DMS 273 treated with DMSO at 0.1 percent for 48 hours (cell line): Measurements from ENCODE around the gene PRSS33.

Source experiments
- DNase-seq: peaks from one replicate; lab custom pipeline; 2025; lab: John Stamatoyannopoulos, UW

The PRSS33 gene

DNA sequence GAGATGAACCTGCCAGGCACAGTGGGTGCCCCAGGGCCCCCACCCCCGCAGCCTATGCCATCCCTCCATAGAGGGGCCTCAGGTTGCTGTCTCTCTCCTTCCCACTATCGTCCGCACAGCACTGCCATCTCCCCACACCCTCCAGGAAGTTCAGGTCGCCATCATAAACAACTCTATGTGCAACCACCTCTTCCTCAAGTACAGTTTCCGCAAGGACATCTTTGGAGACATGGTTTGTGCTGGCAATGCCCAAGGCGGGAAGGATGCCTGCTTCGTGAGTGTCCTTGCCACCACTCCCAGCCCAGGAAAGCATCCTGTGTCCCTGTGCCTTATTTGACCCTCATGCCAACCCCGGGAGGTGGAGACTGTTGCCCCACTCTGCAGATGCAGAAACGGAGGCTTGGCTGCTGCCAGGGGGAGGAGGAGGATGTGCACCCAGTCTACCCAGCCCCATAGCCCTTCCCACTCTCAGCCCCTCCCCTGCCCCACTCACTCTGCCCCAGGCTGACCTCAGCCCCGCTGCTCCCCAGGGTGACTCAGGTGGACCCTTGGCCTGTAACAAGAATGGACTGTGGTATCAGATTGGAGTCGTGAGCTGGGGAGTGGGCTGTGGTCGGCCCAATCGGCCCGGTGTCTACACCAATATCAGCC is 33.6 kb upstream of the PRSS33 start:
- DNase-seq, result no peak

DNA sequence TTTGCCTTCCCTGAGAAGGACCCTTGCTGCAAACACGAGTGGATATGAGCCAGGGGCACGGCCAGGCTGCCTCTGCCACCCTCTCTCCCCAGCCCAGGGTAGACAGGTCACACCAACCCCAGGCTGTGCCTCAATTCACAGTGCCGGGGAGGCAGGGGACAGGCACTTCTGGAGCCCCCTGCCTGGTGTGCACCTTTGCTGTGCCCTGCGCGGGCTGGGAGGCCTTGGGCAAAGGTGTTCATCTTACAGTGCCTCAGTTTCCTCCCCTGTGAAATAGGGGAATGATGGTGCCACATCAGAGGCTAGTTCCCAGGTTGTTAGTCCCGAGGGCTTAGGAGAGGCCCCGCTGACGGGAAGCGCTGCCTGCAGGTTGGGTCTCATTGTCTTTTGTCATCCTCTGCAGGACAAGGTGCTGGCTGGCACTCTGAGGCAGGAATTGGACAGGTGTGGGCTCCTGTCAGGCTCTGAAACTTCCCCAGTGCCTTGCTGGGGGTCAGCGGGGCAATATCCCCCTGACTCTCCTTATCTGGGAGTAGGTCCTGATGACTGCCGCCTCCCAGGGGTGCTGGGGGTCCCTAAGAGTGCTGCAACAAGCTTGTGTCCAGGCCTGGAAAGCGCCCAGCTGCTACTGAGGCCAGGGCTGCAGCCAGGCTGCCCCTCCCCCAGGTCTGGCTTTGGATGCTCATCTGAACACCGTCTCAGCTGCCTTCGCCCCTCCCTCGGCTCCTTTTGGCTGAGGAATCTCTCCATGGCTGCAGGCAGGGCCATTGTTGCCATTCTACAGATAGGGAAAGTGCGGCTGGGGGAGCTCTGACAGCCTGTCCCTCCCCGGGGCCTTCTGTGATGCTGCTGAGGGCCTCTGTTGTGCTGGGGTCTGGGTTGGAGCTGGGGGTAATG is 32.8 kb upstream of the PRSS33 start:
- no peak for DNase-seq

DNA sequence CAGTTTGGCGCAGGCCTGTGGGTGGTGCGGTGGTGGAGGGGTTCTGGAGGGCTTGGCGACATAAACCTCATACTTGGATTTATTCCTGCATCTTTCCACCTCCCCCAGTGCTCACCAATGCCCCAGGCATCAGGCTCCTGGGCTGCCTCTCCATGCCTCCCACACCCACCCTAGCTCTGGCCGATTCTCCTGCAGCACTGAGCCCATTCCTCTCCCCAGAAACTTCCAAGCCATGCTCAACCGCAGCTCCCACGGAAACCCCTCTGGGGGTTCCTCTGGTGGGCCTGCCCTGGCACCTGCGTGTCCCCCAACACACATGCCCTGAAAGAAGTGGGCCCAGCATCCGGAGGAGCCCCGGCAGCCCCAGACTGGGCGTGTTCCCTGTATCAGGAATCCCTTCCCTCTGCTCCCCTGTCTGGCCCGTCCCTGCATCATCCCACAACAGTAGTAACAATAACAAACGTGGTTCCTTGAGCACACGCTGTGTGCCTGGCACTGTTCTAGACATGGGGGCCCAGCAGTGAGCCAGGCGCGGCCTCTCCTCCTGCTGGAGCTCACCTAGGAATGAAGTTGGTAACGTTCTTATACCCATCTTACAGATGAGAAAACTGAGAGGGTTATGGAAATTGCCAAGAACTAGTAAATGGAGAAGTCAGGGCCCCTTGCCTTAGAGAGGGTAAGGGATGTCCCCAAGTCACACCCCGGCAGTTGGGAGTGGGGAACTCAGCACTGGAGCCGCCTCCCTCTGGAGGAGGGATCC is 32.0 kb upstream of the PRSS33 start:
- no peak for DNase-seq

DNA sequence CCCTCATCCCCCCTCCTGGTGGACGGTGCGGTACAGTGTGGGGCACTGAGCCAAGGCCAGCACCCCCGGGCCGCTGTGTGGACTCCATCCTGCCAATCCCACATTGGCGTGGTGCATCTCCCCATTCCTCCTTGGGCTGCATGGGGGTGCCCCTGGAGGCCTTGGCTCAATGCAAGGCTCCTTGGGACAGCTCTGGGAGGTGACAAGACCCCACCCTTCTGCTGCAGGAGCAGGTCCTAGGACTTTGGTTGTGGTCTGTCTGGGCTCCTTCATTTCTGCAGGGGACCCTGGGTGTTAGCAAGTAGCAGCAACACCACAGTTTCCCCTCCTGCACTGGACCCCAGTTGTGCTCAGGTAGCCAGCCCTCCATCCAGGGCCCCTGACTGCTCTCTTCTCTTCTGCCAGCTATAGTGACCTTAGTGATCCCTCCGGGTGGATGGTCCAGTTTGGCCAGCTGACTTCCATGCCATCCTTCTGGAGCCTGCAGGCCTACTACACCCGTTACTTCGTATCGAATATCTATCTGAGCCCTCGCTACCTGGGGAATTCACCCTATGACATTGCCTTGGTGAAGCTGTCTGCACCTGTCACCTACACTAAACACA is 31.0 kb upstream of the PRSS33 start:
- DNase-seq, result no peak

DNA sequence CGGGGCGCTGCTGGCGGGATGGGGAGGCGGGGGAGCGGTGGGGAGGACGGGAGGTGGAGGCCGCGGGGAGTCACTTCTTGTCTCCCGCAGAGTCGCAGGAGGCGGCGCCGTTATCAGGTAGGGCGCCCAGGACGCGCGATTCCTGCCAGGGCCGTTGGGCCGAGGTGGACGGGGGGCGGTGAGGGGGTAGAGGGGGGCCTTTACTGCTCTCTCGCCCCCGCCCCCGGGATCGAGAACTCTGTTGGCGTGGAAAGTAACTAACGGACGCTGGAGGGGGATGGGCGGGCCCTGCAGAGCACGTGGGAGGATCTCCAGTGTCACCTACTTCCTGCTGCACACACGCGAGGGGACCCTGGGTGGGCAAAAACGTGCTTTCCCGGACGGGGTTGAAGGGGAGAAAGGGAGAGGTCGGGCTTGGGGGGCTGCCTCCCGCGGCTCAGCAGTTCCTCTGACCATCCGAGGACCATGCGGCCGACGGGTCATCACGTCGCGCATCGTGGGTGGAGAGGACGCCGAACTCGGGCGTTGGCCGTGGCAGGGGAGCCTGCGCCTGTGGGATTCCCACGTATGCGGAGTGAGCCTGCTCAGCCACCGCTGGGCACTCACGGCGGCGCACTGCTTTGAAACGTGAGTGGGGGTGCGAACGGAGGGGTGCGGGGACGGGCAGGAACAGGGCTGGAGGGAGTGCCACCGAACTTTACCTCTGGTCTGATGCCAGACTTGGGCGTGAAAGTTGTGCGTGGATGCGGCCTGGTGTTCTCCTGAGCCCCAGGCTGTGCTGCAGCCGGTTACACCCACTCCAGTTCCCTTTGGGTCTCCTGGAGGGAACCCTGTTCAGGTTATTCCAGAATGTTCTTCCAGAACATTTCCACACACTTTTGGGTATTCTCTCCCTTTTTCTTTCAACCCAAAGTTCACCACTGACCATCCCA is 30.2 kb upstream of the PRSS33 start:
- no peak for DNase-seq

DNA sequence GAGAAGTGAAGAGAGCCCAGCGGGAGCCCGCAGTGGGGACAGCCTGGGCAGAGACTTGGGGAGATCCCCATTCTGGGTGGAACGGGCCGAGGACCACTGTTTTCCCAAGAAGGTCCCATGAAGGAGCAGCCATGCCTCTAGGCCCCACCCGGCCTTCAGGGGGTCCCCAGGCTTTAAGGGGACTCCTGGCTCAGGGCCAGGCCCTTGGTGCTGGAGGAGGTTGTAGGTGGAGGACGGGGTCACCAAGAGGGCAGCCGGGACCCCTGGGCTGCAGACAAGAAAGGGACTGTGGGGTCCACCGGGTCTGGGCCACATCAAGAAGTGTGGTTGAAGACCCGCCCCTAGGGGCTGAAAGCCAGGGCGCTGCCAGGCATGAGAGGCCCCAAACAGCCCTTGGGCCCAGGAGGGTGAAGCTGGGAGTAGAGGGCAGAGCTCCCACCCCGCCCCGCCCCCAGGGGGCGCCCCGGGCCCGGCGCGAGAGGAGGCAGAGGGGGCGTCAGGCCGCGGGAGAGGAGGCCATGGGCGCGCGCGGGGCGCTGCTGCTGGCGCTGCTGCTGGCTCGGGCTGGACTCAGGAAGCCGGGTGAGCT is 29.5 kb upstream of the PRSS33 start, which contains the start of gene PRSS21:
Gene PRSS21 (plus strand): TSS at position 487 of the 589 bp plus-strand sequence. CDS start 32 bp downstream, at position 519.
- DNase-seq, result no peak

DNA sequence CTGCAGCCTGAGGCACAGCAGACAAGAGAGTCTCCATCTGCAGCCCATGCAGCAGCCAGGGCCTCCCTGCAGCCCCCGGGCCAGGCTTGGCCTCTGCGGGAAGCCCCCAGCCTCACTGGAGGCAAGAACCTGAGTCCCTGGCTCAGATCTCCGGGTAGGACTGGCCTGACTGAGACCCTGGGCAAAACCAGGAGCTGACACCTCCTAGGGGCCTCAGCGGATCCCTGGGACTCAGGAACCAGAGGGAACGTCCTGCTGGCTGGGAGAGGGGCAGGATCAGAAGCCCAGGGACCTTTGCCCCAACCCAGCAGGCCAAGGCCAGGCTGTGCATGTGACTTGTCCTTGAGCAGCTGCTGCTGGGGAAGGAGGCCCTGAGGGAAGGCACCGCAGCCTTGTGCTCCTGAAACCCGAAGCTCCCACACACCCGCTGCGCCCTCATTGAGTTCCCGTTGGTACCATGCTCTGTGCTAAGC is 28.0 kb upstream of the PRSS33 start:
- no peak for DNase-seq

DNA sequence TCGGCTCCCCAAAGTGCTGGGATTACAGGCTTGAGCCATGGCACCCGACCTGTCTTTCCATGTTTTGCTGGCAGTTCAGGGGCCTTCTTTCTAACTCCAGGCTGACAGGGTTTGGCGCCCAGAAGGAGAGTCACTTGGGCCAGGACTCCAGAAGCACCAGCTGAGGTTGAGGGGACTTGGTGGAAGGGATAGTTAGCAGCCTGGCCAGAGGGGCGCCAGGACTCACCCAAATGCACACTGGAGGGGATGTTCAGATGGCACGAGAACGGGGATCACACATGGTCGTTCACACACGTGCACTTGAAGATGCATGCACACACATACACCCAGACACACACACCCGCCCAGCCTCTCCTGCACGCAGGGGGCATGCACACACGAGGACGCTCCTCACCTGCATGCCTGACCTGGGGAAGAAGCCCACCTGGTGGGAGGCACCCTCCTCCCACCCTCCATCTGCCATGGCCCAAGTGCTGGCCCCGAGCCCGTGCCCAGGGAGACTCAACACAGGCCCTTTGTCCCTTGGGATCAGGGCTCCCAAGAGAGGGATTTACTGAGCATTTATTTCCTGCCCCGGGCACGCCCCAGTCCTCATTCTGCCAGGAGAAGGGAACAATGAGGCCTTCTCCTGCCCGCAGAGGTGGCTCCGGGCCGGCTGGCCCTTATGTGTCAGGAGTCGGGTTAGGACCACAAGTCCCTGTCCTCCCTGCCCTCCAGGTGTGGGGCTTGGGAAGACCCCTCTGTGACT is 27.4 kb upstream of the PRSS33 start:
- no peak for DNase-seq

DNA sequence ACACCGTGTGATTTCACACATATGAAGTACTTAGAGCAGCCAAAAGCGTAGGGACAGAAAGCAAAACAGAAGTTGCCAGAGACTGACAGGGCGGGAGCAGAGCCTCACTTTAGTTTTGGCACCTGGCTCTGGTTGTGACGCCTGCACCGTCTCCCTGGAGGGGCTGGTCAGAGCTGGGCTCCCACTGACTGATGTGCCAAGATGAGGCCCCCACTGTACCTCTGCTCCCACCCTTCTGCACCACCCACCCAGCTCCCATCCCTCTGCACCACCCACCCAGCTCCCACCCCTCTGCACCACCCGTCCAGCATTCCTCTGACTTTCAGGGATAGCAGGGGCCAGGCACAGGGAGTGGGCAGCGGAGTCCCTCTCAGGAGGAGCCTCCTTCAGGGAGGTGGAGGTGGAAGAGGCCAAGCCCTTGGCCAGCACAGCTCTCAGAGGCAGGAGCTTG is 26.4 kb upstream of the PRSS33 start:
- no peak for DNase-seq

DNA sequence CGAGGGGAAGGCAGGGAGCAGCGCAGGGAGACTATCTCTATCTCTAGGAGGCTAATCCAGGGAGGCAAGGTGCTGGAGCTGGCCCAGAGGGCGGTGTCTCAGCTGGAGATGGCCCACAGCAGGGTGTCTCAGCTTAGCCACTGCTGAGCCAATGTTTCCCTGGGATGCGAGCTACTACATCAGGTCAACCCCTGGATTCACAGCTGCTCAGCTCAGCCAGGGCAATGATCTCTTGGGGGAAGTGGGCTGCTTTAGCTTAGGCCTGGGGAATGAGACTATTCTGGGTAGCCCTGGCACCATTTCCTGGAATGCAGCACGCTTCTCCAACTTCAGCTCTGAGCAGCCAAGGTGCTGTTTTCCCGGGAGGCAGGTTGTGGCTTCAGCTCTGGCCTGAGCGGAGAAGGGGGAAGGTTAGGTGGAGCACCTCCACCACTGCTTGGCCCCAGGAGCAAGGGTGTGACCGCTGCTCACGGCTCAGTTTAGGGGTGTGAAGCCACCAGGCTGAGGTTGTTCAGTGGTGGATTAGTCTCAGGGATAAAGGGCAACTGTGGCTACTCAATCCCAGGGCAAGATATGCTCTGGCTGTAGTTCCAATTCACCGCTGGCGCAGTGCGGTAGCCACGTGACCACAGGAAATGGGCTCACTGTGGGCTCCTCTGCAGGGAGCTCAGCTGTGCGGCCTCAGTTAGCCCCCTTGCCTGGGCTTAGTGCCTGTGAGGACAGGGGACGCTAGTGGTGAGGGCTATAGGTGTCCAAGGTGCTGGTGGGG is 24.5 kb upstream of the PRSS33 start:
- no peak for DNase-seq

DNA sequence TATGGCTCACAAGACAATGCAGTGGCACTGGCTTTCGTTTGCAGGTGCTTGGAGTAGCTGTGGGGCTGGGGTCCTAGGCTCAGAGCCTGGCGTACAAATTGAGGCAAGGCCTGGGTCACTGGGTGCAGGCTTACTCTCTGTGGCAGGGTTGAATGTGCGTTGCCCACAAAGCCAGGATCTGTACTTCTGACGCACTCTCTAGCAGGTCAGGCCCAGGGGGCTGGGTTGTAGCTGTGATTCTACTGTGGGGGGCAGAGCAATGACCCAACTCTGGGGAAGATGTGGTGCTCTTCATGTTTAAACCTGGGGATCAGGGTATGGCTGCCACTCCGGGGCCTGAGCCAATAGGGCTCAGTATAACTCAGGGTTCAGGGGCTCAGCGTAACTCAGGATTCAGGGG is 23.3 kb upstream of the PRSS33 start:
- no peak for DNase-seq

DNA sequence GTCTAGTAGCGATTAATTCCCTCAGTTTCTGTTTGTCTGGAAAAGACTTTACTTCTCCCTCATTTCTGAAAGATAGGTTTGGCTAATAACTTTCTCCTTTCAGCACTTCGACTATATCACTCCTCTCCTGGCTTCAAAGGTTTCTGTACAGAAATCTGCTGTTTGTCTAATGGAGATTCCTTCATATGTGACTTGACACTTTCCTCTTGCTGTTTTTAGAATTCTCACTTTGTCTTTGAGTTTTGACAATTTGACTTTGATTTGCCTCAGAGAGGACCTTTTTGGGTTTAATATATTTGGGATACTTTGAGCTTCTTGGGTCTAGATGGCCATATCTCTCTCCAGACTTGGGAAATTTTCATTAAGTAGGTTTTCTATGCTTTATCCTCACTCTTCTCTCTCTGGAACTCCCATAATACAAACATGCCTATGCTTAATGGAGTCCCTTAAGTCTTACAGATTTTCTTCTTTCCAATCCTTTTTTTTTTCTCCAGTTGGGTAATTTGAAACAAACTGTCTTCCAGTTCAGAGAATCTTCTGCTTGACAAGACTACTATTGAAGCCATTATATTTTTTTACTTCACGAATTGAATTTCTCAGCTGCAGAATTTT is 21.9 kb upstream of the PRSS33 start:
- no peak for DNase-seq

DNA sequence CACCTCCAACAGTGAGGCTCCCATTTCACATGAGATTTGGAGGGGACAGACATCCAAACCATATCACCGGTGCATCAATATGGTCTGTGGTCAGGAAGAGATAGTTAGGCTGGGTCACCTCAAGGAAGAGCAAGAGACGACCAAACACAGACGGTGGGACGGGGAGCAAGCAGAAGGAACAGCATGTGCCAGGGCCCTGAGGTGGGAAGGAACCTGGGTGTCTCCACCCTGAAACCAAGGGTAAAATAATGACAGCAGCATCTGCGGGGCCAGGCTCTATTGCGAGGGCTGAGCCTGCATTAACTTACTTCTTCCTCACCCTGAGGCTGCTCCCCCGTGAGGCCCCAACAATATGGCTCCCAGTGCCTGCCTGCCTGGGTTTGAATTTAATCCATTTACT is 20.8 kb upstream of the PRSS33 start:
- DNase-seq, result no peak

DNA sequence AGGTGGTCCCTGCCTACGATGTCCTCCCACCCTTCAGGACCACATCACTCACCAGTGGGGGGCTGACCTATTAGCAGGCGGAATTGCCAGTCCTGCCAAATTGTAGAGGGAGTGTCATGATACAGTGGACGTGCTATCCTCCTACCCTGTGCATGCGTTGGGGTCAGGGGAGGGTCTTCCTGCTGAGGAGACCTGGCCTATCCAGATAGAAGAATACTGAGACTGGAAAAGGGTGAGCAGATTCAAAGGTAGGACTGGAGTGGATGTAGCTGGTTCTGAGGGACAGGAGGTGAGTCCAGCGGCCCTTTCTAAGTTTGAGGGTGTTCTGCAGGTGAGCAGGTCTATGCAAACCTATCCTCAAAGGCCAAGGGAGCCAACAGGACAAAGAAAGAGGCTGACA is 18.9 kb upstream of the PRSS33 start:
- DNase-seq, result no peak

DNA sequence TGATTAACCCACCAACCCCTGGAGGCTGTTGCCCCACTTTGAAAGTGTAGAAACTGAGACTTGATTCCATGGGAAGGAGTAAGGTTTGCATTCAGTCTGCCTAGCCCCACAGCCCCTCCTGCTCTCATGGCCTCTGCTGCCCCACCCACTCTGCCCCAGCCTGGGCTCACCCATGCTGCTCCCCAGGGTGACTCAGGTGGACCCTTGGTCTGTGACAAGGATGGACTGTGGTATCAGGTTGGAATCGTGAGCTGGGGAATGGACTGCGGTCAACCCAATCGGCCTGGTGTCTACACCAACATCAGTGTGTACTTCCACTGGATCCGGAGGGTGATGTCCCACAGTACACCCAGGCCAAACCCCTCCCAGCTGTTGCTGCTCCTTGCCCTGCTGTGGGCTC is 17.4 kb upstream of the PRSS33 start:
- no peak for DNase-seq

DNA sequence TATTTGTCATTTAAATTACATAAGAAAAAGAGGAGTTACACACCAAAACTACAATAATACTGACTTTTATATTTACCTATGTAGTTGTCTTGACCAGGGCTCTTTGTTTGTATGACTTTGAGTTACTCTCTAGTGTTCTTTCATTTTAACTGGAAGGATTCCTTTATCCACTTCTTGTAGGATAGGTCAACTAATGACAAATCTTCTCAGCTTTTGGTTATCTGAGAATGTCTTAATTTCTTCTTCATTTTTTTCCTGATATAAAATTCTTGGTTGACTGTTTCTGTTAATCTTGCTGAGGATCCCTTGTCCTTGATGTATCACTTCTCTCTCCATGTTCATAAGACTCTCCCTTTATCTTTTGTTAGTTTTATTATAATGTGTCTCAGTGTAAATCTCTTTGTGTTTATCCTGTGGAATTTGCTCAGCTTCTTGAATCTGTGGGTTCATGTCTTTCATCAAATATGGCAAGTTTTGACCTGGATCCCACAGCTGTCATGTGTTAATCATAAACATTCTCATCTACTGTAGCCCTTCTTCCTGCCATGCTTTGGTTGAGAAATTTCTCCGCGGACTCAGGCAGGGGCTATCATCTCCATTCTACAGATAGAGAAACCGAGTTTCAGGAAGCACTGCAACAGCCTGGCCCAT is 16.3 kb upstream of the PRSS33 start:
- no peak for DNase-seq

DNA sequence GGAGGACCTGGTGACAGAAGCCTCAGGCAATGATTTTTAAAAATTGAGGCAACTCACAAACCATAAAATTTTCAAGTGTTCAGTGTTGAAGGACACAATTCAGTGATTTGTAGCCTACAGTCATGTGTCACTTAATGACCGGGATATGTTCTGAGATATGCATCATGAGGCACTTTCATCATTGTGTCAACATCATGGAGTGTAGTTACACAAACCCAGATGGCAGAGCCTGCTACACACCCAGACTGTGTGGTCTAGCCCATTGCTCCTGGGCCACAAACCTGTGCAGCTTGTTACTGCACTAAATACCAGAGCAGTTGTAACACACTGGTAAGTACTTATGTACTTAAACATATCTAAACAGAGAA is 12.5 kb upstream of the PRSS33 start:
- no peak for DNase-seq

DNA sequence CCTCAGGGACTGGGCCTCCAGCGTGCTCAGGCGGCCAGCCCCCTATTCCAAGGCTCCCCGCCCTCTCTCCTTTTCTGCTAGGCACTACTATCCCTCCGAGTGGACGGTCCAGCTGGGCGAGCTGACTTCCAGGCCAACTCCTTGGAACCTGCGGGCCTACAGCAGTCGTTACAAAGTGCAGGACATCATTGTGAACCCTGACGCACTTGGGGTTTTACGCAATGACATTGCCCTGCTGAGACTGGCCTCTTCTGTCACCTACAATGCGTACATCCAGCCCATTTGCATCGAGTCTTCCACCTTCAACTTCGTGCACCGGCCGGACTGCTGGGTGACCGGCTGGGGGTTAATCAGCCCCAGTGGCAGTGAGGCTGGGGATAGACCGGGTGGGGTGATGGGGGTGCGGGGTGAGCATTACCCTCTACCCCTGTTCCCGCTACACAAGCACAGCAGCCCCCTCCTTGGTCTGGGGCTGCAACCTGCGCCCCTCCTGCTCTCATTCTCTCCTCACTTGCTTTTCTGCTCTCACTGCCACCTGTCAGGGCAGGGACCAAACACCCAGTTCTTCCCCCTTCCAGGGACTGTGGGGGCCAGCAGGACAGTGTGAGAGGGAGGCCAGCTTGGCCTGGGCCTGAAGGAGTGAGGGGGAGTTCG is 12.0 kb upstream of the PRSS33 start:
- no peak for DNase-seq
